Erythroblast (primary cell): ENCODE data around the gene POLD1.

Experiments
- GATA1 ChIP-seq: IDR thresholded peaks from 2 replicates; pipeline ENCODE4 v1.6.1; 2011; ENCODE audit warnings: low read depth, mild to moderate bottlenecking, control low read depth, low read length, moderate library complexity
- POLR2A ChIP-seq: IDR thresholded peaks from 2 replicates; pipeline ENCODE4 v1.6.1; 2011; ENCODE audit warnings: mild to moderate bottlenecking, low read length

GRCh38 chr19:50447053-50447452 is 62.9 kb downstream of the POLD1 start:
- TF ChIP-seq POLR2A, result no peak
- no peak for TF ChIP-seq GATA1
